HG03521 (cell line): Measurements from ENCODE around the gene IL3.

Experiments used
- ATAC-seq: cut with Tn5 transposase; IDR thresholded peaks from one replicate; pipeline ENCODE4 v1.9.1; 2021; ENCODE audit warnings: mild to moderate bottlenecking, moderate library complexity; ENCODE audit not compliant: unreplicated experiment

The IL3 gene

DNA sequence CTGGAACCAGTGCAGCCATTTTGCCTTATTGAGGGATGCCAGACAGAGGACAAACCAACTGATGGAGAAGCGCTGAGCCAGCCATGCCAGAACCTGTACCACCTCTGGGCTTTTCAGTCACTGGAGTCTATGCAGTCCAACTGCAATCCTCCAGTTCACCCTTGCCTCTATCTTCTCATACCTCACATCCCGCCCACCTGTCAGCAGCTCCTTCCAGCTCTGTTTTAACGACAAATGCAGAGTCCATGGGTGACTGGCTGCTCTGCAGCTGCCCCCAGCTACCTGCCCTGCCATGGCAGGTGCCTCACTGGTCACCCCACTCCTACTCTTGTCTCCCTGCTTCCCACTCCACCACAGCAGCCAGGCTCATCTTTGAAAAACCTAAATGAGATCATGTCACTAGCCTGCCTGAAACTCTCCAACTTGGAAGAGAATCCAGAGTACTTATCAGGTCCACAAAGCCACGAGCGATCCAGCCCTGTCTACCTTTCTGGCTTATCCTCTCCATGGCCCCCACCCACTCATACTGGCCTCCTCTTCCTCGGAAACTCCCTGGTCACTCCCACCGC, 35.0 kb upstream of the IL3 start:
- ATAC-seq, result no peak

DNA sequence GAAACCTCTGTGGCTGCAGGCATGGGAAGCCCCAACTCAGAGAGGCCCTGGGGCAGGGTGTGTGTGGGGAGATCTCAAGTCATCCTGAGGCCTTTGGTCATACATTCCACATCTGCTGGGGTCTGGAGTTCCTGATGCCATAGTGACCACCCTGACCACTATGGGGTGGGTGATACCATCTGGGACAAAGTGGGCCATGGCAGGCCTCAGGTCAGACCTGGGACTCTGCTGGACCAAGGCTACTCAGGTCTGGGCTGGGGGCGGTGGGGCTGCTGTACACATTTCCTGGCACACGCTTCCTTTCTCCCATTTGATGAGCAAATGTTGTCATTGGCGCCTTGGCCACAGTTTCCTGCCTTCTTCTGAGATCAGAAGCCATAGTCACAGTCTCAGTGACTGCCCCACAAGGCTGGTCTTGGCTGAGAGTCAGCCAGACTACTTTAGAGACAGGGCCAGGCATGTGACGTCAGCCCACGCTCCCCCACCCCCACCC, 33.9 kb upstream of the IL3 start:
- no peak for ATAC-seq

- no peak for ATAC-seq
Observed at GRCh38 chr5:132027027-132027426, 33.4 kb upstream of the IL3 start.

DNA sequence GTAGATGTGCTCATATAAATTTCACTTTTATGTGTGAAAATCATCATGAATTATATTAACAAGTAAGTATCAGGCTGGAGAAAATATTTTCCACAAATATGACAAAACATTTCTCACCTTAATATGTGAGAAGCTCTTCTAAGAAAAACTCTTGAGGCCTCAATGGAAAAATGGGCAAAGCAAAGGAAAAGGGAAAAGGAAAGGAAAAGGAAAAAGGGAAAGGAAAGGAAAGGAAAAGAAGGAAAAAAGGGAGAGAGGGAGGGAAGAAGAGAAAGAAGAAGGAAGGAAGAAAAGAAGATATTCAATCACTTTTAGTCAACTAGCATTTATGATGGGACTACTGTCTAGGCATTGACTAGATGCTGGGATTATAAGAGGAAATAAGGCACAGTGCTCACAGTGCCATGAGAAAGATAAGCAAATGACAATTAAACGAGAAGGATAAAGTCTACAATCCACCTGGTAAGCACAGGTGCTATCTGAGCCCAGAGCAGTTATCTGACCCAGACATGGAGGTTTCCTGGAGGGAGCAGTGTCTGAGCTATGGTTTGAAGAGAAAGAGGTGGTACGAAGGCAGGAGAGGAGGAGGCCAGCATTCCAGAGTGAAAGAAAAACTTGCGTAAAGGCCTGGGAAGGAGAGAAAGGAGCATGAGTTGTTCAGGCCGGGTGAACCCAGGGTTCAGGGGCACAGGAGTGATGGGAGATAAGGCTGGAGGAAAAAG, 30.7 kb upstream of the IL3 start:
- no peak for ATAC-seq

DNA sequence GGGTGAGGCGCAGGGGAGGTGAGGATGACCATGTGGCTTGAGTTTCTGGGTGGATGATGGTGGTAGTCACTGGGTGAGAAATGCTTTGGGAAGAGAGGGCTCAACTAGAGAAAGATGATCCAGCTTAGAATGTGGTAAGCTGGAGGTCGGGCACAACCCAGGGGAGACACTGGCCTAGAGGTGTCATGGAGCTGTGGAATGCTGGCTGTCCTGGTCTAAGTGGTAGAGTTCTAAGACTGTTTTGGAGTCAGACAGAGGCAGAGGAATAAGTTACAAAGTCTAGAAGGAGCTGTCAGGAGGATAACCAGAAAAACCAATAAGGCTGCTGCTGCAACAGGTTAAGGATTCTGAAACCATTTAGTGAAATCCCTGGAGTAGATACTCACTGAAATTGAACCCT, 29.8 kb upstream of the IL3 start:
- ATAC-seq, result no peak

DNA sequence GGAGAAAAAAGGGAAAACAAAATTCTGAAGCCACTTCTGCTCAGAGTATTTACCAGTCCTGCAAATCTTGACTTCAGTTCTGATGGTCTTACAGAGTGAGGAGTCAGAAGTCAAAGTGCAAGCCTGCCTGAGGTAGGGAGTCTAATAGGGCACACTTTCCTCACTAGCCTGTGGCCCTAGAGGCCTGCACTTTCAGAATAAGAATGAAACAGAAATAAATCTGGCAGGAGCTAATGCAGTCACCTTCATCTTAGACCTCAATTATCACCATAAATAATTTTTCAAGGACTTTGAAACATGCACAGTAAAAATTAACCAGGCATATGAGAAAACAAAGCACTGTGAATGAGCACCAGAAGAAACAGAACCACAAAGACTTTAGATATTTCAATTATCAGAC, 28.3 kb upstream of the IL3 start:
- no peak for ATAC-seq

- ATAC-seq, result no peak
Observed at GRCh38 chr5:132033122-132033521, 27.3 kb upstream of the IL3 start.

GRCh38 chr5:132037353-132037752, 23.1 kb upstream of the IL3 start:
- no peak for ATAC-seq

DNA sequence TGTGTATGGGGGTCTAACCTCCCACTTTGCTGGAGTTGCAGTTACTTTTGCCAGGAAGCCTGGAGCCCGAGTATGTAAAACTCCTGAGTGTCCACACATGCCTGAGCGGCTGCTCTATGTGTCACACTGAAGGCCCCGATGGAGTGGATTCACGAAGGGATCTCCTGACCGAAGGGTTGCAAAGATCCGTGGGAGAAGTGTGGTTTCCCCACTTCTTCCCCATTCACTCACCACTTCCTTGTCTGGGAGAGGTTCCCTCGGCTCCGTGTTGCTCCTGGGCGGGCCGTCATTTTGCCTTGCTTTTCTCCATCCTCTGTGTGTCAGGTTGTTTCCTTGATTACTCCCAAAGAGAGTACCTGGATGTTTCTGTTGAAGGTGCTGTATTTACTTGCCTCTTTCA, 16.2 kb upstream of the IL3 start:
- no peak for ATAC-seq

DNA sequence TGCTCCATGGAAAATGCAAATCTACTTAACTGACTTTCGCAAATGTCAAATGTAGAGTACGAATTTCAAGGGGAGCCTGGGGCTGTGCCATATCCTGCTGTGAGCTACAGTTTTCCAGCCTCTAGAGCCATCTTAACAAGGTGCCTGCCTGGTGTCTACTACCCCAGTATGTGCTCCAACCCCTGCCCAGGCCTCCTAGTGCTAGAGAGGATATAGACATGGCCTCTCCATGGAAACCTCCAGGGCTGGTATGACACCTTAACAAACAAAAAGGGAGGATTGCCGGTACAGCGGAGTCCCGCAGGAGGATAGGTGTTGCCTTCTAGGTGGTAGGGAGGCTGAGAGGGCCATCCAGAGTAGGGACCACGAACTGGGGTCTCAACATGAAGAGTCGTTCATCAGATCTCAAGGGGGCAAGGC, 13.6 kb upstream of the IL3 start:
- no peak for ATAC-seq

- ATAC-seq, result no peak
Observed at GRCh38 chr5:132049093-132049492, 11.4 kb upstream of the IL3 start.

- no peak for ATAC-seq
Observed at GRCh38 chr5:132049559-132049958, 10.9 kb upstream of the IL3 start.

GRCh38 chr5:132050136-132050535, 10.3 kb upstream of the IL3 start:
- no peak for ATAC-seq

- no peak for ATAC-seq
Observed at GRCh38 chr5:132050661-132051552, 9.5 kb upstream of the IL3 start.

GRCh38 chr5:132052520-132052919, 7.9 kb upstream of the IL3 start:
- ATAC-seq, result no peak

GRCh38 chr5:132053483-132053882, 7.0 kb upstream of the IL3 start:
- no peak for ATAC-seq

DNA sequence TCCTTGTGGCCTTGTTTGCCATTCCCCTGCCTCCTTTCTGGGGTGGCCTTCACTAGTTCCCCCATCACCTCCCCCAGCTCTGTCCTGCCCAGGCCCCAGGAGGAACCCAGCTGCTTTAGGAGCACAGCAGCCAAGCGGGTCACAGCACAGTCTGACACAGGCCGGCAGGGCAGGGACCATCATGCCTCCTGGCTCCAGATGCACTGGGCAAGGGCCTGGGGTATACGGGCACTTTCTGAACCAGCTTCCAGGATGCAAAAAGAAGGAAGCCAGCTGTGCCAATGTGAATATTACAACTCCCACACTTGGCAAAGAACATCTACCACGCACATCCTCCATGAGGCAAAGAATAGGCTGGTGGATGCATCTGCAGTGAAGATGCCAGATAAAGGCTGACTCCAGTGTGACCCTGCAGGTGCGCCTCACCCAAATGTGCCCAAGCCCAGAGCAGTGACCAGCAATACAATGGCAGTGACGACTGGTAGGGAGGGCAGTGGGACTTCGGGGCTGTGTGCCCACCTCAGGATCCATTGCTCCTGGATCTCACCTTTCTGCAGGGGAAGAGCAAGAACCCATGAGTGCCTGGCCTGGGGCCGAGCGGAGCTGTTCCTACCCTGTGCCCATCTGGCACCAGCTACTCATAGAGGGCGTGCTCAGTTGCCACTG, 6.3 kb upstream of the IL3 start:
- ATAC-seq, result no peak

DNA sequence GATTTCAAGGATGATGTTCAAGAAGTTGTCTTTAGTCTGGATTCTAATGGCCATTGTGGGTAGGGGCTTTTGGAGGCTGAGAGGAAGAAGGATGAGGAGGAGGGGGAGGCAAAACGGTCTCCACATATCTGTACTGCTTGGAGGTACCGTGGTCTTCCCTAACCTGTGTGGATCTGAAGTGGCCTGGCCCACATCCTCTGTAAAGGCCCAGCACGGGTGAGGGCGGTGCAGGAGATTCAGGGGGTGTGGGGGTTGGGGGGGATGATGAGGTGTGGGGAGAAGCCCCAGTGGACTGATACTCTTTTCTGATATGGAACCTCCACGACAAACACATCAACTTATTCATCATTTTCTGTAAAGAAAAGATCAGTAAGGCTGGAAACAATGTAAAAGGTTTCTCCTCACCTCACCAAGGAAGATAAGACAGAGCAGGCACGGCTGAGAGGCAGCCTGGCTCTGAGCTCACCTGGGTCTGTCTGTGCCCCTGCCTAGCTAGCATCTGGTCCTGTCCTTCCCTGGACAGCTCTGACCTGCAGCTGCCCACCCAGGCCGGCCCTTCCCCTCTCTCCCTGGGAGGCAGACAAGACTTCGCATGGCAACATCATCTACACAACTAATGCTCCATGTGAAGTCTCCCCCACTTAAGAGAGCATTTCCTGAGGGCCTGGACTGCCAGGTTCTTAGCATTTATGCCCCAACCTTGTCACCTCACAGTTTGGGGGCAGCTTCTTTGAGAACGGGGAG, 5.6 kb upstream of the IL3 start:
- ATAC-seq, result no peak

DNA sequence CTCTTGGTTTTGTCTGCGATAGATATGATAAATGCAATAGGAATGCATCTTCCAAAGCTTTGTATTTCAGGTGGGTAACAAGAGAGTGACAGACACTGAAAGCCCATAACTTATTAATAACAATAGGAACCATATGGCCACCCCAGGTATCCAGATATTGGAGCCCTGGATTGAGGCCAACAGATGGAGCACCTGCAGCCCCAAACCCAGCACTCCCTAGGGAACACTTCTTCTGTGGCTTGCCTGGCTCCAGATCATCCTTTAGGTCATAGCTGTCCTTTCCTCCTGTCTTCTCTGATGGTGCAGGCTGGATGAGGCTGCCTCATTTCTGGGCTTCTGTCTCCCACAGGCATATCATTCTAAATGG, 5.0 kb upstream of the IL3 start:
- no peak for ATAC-seq

- ATAC-seq, result no peak
Observed at GRCh38 chr5:132055808-132056609, 4.4 kb upstream of the IL3 start.
